GM12801 (cell line): Measurements from ENCODE around the gene IRGQ.

Experiments used
- TF ChIP-seq, protein P1 (sequence below): IDR thresholded peaks from one replicate; pipeline ENCODE4 v1.5.1; 2011; ENCODE audit warnings: control low read depth; ENCODE audit not compliant: insufficient read length; ENCODE audit errors: extremely low read depth

Gene IRGQ

DNA sequence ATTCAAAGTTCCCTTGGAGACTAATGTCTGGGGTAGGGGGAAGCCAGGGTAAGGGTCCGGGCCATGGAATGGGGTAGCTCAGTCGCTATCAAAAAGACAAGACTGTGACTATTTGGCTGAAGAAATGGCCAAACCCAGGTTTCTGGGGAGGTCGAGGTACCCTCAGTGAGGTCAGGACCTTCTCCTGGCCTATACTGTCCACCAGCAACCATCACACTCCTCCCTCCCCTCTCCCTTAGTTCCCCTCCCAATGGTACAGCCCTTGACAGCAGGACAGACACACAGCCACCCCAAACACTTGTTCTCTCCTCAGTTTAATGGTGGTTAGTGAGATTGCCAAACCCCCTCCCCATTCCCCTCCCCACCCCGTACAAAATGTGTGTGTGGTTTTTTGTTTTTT, 26.1 kb upstream of the IRGQ start:
- TF ChIP-seq, protein P1, sequence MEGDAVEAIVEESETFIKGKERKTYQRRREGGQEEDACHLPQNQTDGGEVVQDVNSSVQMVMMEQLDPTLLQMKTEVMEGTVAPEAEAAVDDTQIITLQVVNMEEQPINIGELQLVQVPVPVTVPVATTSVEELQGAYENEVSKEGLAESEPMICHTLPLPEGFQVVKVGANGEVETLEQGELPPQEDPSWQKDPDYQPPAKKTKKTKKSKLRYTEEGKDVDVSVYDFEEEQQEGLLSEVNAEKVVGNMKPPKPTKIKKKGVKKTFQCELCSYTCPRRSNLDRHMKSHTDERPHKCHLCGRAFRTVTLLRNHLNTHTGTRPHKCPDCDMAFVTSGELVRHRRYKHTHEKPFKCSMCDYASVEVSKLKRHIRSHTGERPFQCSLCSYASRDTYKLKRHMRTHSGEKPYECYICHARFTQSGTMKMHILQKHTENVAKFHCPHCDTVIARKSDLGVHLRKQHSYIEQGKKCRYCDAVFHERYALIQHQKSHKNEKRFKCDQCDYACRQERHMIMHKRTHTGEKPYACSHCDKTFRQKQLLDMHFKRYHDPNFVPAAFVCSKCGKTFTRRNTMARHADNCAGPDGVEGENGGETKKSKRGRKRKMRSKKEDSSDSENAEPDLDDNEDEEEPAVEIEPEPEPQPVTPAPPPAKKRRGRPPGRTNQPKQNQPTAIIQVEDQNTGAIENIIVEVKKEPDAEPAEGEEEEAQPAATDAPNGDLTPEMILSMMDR: no peak

GRCh38 chr19:43620061-43621001, 24.4 kb upstream of the IRGQ start:
- TF ChIP-seq, protein P1: no peak

GRCh38 chr19:43619262-43620060, 23.5 kb upstream of the IRGQ start, which contains the start of gene ZNF428:
ZNF428 (minus strand) TSS chr19:43619629; CDS start chr19:43614304, 5,325 bp downstream.
- TF ChIP-seq, protein P1: no peak

DNA sequence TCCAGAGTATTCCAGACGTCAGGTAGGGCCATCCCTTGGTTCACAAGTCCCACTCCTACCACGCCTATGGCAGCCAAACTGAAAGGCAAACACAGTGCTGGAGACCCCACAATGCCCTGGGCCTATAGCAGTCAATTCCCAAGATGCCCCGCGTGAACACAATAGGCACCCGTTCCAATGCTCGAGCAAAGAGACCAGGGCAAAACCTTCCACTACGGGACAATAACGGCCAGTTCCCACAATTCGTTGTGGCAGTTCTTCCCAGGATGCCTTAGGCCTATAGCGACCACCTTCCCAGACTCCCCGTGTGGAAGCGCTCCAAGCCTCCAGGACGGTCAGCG, 23.0 kb upstream of the IRGQ start:
- TF ChIP-seq, protein P1: no peak

- TF ChIP-seq, protein P1: no peak
Measured at GRCh38 chr19:43616954-43617353, 21.0 kb upstream of the IRGQ start.

DNA sequence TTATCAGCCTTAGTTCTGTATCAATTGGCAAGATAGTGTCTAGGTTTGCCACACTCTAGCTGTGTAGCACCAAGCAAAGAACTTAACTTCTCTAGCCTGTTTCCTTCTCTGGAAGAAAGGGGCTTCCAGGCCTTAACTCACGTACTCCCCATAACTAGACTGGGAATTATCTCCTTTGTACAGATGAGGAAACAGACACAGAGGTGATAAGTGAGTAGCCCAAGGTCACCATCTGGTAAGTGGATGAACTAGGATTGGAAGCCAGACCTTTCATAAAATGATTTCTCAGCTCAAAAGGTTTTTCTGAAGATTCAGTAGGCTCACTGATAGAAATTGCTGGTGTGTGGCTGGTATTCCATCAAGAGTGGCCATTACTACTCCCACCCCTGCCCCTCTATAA, 20.4 kb upstream of the IRGQ start:
- TF ChIP-seq, protein P1: no peak

- TF ChIP-seq, protein P1: no peak
Measured at GRCh38 chr19:43612374-43612773, 16.4 kb upstream of the IRGQ start.
